ENCODE measurements around the gene TMPRSS3. TPM values are rescaled to one million over a fixed set of nuclear protein-coding genes. Genes with fewer than 3 reads are reported as not detected.

TMPRSS3 gene
- total and polyA plus RNA-seq, 2 donors (not counting 1 experiment from before 2014, with no cell fraction given): 0.10 to 0.12 TPM

GRCh38 chr21:42444745-42445059 is 48.9 kb upstream of the TMPRSS3 start:
- H3K27ac ChIP-seq (ENCODE audit: low read length in 2 of 2): no peak overlapping the region
- H3K4me1 ChIP-seq (ENCODE audit: control insufficient read depth in 2 of 2, insufficient read depth in 2 of 2, low read length in 2 of 2): peaks cover 0 to under 1% of the 10 kb centered on the region in 2 donors
- H3K27me3 ChIP-seq (replicated peaks in 1 of 4; ENCODE audit: control extremely low read depth in 1 of 4, control insufficient read depth in 3 of 4, insufficient read depth in 4 of 4, low read length in 3 of 4): peaks cover 0 to 11% (median 0%) of the 10 kb centered on the region in 4 experiments
- Mint-ChIP-seq H3K4me3 (no peak overlapping the region), H3K4me1 (peaks cover 5% of the 10 kb centered on the region), H3K27me3 (peaks cover 8% of the 10 kb centered on the region), H3K27ac (no peak overlapping the region), H3K9me3 (ENCODE audit: insufficient read depth) (no peaks in the 10 kb centered on the region)
- H3K9ac ChIP-seq (ENCODE audit: low read length): no peak overlapping the region
- no peak overlapping the region for H3K4me2 ChIP-seq (replicated peaks; ENCODE audit: low read depth, low read length, poor library complexity, severe bottlenecking)
- H3K4me3 ChIP-seq (ENCODE audit: control extremely low read depth in 1 of 5, extremely low read depth in 1 of 5, insufficient read depth in 1 of 5, low read depth in 2 of 5, low read length in 4 of 5): no peak overlapping the region
- no peak for DNase-seq
- 76% methylated on average over 5 of the region's 10 CpGs for WGBS (ENCODE audit: insufficient coverage)
- no peak overlapping the region for H2AFZ ChIP-seq (ENCODE audit: insufficient read depth, low read depth, low read length, poor library complexity, severe bottlenecking)
- no peaks in the 10 kb centered on the region for H4K20me1 ChIP-seq (ENCODE audit: control insufficient read depth, insufficient read depth, low read length, poor library complexity, severe bottlenecking)
- H3K79me2 ChIP-seq (ENCODE audit: control insufficient read depth, insufficient read depth, low read length): no peaks in the 10 kb centered on the region
- TF ChIP-seq, protein P1, sequence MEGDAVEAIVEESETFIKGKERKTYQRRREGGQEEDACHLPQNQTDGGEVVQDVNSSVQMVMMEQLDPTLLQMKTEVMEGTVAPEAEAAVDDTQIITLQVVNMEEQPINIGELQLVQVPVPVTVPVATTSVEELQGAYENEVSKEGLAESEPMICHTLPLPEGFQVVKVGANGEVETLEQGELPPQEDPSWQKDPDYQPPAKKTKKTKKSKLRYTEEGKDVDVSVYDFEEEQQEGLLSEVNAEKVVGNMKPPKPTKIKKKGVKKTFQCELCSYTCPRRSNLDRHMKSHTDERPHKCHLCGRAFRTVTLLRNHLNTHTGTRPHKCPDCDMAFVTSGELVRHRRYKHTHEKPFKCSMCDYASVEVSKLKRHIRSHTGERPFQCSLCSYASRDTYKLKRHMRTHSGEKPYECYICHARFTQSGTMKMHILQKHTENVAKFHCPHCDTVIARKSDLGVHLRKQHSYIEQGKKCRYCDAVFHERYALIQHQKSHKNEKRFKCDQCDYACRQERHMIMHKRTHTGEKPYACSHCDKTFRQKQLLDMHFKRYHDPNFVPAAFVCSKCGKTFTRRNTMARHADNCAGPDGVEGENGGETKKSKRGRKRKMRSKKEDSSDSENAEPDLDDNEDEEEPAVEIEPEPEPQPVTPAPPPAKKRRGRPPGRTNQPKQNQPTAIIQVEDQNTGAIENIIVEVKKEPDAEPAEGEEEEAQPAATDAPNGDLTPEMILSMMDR (IDR thresholded peaks at IDR 0.05): no peak
- no peak for TF ChIP-seq EZH2 (IDR thresholded peaks at IDR 0.05; ENCODE audit: borderline replicate concordance, insufficient read depth, low read depth, low read length, poor library complexity, severe bottlenecking)
- no peaks in the 10 kb centered on the region for H3K9me3 ChIP-seq (ENCODE audit: control extremely low read depth in 1 of 3, control insufficient read depth in 2 of 3, insufficient read depth in 1 of 3, low read length in 2 of 3)
- intact Hi-C loops (cut with micrococcal nuclease): no loop called here
- no peaks in the 10 kb centered on the region for H3K36me3 ChIP-seq (replicated peaks in 1 of 2; ENCODE audit: control extremely low read depth in 1 of 2, control insufficient read depth in 1 of 2, extremely low read depth in 1 of 2, insufficient read depth in 2 of 2, low read length in 1 of 2)
- ATAC-seq (ENCODE audit: low read depth): no peak
- ChIA-PET POLR2A (no interaction called here), CTCF (no interaction called here)

DNA sequence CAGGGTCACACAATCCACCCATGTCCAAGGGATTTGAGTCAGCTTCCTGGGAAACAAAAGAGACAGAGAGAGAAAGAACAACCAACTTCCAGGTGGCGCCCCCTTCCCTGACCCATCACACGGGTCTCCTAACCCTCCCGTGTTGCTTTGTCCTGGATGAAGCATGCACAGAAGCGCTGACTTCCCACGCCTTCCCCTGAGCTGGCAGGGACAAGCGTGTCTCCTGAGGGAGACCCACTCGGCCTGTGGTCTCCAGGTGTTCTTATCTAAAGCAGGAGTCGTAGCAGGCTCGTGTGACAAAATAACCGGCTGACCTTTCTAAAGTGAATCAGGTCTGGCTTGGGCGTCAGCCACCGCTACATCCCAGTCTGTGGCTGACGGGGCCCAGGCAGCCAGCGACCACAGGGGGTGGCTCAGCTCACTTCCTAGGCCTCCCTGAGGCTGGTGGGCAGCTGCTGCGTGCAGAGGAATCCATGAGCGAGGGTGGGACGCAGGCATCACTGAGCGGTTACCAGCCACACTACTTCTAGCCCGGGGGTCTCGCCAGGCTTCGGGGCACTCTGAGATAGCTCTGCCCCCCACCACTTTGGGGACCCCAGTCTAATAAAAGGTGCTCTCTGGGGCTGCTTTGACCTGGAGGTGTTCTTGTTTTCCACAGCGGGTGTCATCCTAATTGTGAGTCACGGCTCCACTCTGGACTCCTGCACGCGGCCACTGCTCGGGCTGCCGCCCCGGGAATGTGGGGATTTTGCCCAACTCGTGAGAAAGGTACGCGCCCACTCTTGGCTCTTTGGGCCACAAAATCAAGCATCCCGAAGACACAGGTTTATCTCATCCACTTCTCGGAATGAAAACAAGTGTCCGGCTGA is 48.3 kb upstream of the TMPRSS3 start:
- H2AFZ ChIP-seq (ENCODE audit: insufficient read depth, low read depth, low read length, poor library complexity, severe bottlenecking): no peak overlapping the region
- H3K4me1 ChIP-seq (ENCODE audit: control insufficient read depth in 2 of 2, insufficient read depth in 2 of 2, low read length in 2 of 2): no peaks in the 10 kb centered on the region
- no peaks in the 10 kb centered on the region for H4K20me1 ChIP-seq (ENCODE audit: control insufficient read depth, insufficient read depth, low read length, poor library complexity, severe bottlenecking)
- DNase-seq (no peak), ATAC-seq (ENCODE audit: low read depth) (no peak)
- TF ChIP-seq EZH2 (IDR thresholded peaks at IDR 0.05; ENCODE audit: borderline replicate concordance, insufficient read depth, low read depth, low read length, poor library complexity, severe bottlenecking): no peak
- TF ChIP-seq, protein P1 (IDR thresholded peaks at IDR 0.05): no peak
- ChIA-PET POLR2A (interaction anchor here (0.7 kb wide), 1 partner anchor 181 kb away, joined by 3 read pairs; no protein-coding TSS in a partner anchor), CTCF (no interaction called here)
- H3K27me3 ChIP-seq (replicated peaks in 1 of 4; ENCODE audit: control extremely low read depth in 1 of 4, control insufficient read depth in 3 of 4, insufficient read depth in 4 of 4, low read length in 3 of 4): peaks cover 0 to 11% (median 0%) of the 10 kb centered on the region in 4 experiments
- H3K9ac ChIP-seq (ENCODE audit: low read length): no peak overlapping the region
- intact Hi-C loops (cut with micrococcal nuclease): no loop called here
- no peaks in the 10 kb centered on the region for H3K9me3 ChIP-seq (ENCODE audit: control extremely low read depth in 1 of 3, control insufficient read depth in 2 of 3, insufficient read depth in 1 of 3, low read length in 2 of 3)
- no peaks in the 10 kb centered on the region for H3K36me3 ChIP-seq (replicated peaks in 1 of 2; ENCODE audit: control extremely low read depth in 1 of 2, control insufficient read depth in 1 of 2, extremely low read depth in 1 of 2, insufficient read depth in 2 of 2, low read length in 1 of 2)
- peaks cover 3% of the 10 kb centered on the region for H3K4me1 Mint-ChIP-seq
- H3K9me3 Mint-ChIP-seq (ENCODE audit: insufficient read depth): no peaks in the 10 kb centered on the region
- H3K79me2 ChIP-seq (ENCODE audit: control insufficient read depth, insufficient read depth, low read length): no peaks in the 10 kb centered on the region
- no peak overlapping the region for H3K4me3 ChIP-seq (ENCODE audit: control extremely low read depth in 1 of 5, extremely low read depth in 1 of 5, insufficient read depth in 1 of 5, low read depth in 2 of 5, low read length in 4 of 5)
- peaks cover 11% of the 10 kb centered on the region for H3K27me3 Mint-ChIP-seq
- H3K4me2 ChIP-seq (replicated peaks; ENCODE audit: low read depth, low read length, poor library complexity, severe bottlenecking): no peak overlapping the region
- H3K4me3 Mint-ChIP-seq: no peak overlapping the region
- H3K27ac Mint-ChIP-seq: no peak overlapping the region
- 90% methylated on average over 34 of the region's 34 CpGs for WGBS (ENCODE audit: insufficient coverage)
- H3K27ac ChIP-seq (ENCODE audit: low read length in 2 of 2): no peak overlapping the region

All from B cell (primary cell).